Mesothelial cell of epicardium (in vitro differentiated cells): ENCODE measurements around the gene TPGS1. TPM values are rescaled to one million over a fixed set of nuclear protein-coding genes. Genes with fewer than 3 reads are reported as not detected.

Source experiments
- DNase-seq, 2 experiments: peaks; one replicate each; pipeline ENCODE4 v3.0.0; 2021; ENCODE audit warnings: low spot score in 2 of 2; ENCODE audit not compliant: unreplicated experiment in 2 of 2
- H3K27ac Mint-ChIP-seq: 2 replicates; pipeline ENCODE4 v1.8.0; 2021; ENCODE audit warnings: mixed read lengths
- H3K27me3 Mint-ChIP-seq: 2 replicates; pipeline ENCODE4 v1.8.0; 2021; ENCODE audit warnings: low read depth, mixed read lengths
- H3K36me3 Mint-ChIP-seq: 2 replicates; pipeline ENCODE4 v1.8.0; 2021; ENCODE audit warnings: mixed read lengths
- H3K4me1 Mint-ChIP-seq: 2 replicates; pipeline ENCODE4 v1.8.0; 2021; ENCODE audit warnings: mixed read lengths
- H3K4me3 Mint-ChIP-seq: 2 replicates; pipeline ENCODE4 v1.8.0; 2021; ENCODE audit warnings: mild to moderate bottlenecking, moderate library complexity, mixed read lengths
- H3K9me3 Mint-ChIP-seq: 2 replicates; pipeline ENCODE4 v1.8.0; 2021; ENCODE audit warnings: mixed read lengths
- total RNA-seq: library from RNA; stranded (reverse); gene quantifications from 3 replicates; pipeline ENCODE4 v1.2.1, GENCODE V29; 2021
- TF ChIP-seq, protein P1 (sequence below): fragments of 200-600 bp; sonication (generic); IDR thresholded peaks from one replicate; pipeline ENCODE4 v1.5.0; 2021; ENCODE audit warnings: antibody characterized with exemption; ENCODE audit not compliant: unreplicated experiment

TPGS1 gene
- total RNA-seq, 1 donor from 2014 or later, result 32.4 TPM

DNA sequence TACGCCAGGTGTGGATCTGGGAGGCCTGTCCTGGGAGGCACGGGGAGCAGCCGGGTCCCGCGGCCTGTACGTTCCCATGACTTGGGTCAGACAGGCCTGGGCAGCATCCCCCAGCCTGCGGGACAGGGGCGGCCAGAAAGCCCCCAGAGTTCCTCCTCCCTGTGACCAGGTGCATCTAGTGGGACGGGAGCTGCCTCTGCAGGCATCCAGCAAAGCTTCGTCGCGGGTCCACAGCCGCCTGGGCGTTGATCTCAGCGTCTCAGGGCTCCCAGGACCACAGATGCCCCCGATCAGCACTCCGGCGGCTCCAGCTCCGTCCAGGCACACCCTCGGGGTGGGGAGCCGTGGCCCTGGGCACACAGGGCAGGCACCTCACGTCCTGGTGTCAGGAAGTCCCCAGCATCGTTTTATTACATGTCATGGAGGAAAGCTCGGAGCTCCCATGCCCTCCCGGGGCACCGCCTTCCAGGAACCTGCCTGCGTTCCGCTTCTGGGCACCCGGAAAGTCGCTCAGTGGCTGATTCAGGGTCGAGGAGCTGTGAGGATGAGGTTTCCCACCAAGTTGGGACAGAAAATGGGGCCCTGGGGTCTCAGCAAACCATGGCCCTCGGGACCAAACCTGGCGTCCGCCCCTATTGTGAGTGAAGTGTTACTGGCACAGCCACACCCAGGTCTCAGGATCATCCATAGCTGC, 35.0 kb downstream of the TPGS1 start:
- Mint-ChIP-seq H3K4me1 (no peaks in the 10 kb centered on the region), H3K27me3 (no peaks in the 10 kb centered on the region), H3K4me3 (no peak overlapping the region), H3K27ac (no peak overlapping the region), H3K36me3 (peaks cover 13% of the 10 kb centered on the region), H3K9me3 (no peaks in the 10 kb centered on the region)
- TF ChIP-seq, protein P1, sequence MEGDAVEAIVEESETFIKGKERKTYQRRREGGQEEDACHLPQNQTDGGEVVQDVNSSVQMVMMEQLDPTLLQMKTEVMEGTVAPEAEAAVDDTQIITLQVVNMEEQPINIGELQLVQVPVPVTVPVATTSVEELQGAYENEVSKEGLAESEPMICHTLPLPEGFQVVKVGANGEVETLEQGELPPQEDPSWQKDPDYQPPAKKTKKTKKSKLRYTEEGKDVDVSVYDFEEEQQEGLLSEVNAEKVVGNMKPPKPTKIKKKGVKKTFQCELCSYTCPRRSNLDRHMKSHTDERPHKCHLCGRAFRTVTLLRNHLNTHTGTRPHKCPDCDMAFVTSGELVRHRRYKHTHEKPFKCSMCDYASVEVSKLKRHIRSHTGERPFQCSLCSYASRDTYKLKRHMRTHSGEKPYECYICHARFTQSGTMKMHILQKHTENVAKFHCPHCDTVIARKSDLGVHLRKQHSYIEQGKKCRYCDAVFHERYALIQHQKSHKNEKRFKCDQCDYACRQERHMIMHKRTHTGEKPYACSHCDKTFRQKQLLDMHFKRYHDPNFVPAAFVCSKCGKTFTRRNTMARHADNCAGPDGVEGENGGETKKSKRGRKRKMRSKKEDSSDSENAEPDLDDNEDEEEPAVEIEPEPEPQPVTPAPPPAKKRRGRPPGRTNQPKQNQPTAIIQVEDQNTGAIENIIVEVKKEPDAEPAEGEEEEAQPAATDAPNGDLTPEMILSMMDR, result no peak
- no peak for DNase-seq

DNA sequence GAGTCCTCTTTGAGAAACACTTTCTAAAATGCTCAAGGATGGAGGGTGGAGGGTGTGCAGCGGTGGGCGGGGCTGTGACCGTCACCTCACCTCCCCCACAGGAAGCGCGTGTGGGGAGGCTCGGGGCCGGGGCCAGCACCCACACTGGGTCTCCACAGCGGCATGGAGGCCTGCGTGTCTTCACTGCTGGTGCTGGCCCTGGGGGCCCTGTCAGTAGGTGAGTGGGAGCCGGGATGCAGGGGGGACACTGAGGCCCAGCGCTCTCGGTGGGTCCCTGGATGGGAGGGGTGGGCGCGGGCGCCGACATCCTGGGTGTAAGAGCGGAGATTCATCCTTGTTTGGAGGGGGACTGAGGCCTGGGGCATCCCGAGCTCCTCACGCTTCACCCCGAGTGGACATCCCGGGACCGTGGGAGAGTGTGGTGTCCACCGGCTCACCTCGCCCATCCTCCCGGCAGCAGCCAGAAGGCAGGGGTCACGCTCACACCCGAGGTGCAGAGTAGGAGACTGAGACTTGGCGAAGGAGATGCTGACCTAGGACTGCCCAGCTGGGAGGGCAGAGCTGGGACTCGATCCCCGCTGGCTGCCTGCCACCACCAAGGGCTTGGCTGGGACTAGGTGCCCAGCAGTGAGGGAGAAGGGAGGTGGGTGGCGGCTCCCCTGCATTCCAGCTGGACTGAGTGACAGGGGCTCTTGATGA, 36.8 kb downstream of the TPGS1 start, which contains the start of gene GZMM:
GZMM (plus strand) TSS at position 144 of the 699 bp plus-strand sequence; CDS start at position 163, 19 bp downstream.
- no peak for DNase-seq
- TF ChIP-seq, protein P1, result no peak
- Mint-ChIP-seq H3K36me3 (peaks cover 3% of the 10 kb centered on the region), H3K4me3 (no peak within 1 kb of the TSS), H3K9me3 (no peaks in the 10 kb centered on the region), H3K27me3 (no peaks in the 10 kb centered on the region), H3K4me1 (no peaks in the 10 kb centered on the region), H3K27ac (no peak within 1 kb of the TSS)

DNA sequence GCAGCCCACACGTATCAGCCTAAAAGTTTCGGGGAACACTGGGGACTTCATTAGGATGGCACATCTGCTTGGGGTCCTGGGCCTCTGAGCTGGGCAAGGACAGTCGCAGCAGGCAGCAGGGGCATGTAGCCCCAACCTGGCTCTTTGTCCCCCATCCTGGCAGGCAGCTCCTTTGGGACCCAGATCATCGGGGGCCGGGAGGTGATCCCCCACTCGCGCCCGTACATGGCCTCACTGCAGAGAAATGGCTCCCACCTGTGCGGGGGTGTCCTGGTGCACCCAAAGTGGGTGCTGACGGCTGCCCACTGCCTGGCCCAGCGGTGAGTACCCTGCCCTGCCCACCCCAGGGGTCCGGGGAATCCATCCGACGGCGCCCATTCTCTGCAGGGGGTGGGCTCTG, 39.8 kb downstream of the TPGS1 start:
- Mint-ChIP-seq H3K36me3 (peaks cover 3% of the 10 kb centered on the region), H3K27me3 (peaks cover 5% of the 10 kb centered on the region), H3K4me3 (no peak overlapping the region), H3K27ac (no peak overlapping the region), H3K4me1 (peaks cover 3% of the 10 kb centered on the region), H3K9me3 (no peaks in the 10 kb centered on the region)
- TF ChIP-seq, protein P1, result no peak
- no peak for DNase-seq

DNA sequence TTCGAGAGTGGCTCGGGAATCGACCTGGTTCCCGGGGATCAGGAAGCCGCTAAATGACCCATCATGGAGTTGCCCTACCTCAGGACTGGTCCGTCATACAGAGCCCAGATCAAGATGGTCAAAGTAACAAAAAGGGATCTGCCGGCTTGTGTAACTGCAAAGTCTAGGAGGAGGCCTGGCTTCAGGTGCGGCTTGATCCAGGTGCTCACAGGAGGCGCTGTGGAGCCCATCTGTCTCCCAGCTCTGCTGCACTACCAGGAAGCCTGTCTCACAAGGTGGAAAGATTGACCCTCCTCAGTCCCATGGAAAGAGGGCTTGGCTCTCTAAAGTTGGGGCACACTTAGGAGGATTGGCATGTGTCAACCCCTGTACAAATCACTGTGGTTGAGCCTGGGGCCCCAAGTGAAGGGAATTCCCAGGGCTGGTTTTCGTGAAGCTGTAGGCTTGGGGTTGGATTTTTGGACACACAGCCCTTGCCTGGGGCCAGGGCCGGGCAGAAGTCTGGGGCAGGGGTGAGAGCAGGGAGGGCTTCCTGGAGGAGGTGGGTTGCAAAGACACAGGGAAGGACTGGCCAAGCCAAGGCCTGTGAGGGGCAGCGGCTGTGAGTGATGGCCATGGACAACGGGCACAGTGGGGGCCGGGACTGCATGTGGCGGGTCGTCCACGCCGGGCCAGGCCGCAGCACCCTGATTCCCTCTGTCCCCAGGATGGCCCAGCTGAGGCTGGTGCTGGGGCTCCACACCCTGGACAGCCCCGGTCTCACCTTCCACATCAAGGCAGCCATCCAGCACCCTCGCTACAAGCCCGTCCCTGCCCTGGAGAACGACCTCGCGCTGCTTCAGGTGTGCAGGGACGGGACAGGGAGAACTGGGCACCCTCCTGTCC, 40.8 kb downstream of the TPGS1 start:
- Mint-ChIP-seq H3K4me3 (no peak overlapping the region), H3K27me3 (peaks cover 8% of the 10 kb centered on the region), H3K36me3 (peaks cover 3% of the 10 kb centered on the region), H3K9me3 (no peaks in the 10 kb centered on the region), H3K27ac (no peak overlapping the region), H3K4me1 (peaks cover 3% of the 10 kb centered on the region)
- no peak for DNase-seq
- TF ChIP-seq, protein P1, result no peak

DNA sequence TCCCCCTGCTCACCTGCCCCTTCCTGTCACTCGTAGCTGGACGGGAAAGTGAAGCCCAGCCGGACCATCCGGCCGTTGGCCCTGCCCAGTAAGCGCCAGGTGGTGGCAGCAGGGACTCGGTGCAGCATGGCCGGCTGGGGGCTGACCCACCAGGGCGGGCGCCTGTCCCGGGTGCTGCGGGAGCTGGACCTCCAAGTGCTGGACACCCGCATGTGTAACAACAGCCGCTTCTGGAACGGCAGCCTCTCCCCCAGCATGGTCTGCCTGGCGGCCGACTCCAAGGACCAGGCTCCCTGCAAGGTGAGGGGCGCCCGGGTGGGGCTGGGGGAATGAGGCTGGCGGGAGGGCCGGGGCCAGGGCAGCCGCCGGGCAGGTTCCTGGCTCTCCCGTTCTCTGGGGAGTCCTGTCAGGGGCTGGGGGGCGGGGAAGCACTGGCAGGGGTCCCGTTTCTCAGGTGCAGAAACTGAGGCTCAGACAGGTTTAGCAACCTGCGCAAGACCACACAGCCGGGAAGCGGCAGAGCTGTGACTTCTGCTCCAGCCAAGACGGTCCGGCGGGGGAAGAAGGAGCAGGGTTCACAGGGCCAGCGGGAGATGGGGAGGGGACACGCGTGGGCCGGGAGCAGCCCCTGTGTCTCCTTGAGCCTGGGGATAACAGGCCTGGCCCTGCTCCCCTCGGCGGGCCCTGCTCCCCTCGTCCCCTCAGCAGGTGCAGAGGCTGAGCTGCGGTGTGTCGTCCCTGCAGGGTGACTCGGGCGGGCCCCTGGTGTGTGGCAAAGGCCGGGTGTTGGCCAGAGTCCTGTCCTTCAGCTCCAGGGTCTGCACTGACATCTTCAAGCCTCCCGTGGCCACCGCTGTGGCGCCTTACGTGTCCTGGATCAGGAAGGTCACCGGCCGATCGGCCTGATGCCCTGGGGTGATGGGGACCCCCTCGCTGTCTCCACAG, 41.9 kb downstream of the TPGS1 start:
- Mint-ChIP-seq H3K4me1 (peaks cover 3% of the 10 kb centered on the region), H3K4me3 (no peak overlapping the region), H3K36me3 (no peaks in the 10 kb centered on the region), H3K9me3 (no peaks in the 10 kb centered on the region), H3K27me3 (peaks cover 8% of the 10 kb centered on the region), H3K27ac (no peak overlapping the region)
- no peak for DNase-seq
- TF ChIP-seq, protein P1, result no peak
